HG02840 (cell line): ENCODE data around the gene KPNA6.
"Not testable (repeated sequence)": the region's sequence is repeated elsewhere in the genome, so short reads cannot be mapped to it uniquely, and the experiment has no call there.

ENCODE experiments used
- ATAC-seq: cut with Tn5 transposase; IDR thresholded peaks from one replicate; pipeline ENCODE4 v1.9.1; 2021; ENCODE audit warnings: mild to moderate bottlenecking, moderate library complexity, moderate number of reproducible peaks; ENCODE audit not compliant: unreplicated experiment, low FRiP score

The KPNA6 gene

DNA sequence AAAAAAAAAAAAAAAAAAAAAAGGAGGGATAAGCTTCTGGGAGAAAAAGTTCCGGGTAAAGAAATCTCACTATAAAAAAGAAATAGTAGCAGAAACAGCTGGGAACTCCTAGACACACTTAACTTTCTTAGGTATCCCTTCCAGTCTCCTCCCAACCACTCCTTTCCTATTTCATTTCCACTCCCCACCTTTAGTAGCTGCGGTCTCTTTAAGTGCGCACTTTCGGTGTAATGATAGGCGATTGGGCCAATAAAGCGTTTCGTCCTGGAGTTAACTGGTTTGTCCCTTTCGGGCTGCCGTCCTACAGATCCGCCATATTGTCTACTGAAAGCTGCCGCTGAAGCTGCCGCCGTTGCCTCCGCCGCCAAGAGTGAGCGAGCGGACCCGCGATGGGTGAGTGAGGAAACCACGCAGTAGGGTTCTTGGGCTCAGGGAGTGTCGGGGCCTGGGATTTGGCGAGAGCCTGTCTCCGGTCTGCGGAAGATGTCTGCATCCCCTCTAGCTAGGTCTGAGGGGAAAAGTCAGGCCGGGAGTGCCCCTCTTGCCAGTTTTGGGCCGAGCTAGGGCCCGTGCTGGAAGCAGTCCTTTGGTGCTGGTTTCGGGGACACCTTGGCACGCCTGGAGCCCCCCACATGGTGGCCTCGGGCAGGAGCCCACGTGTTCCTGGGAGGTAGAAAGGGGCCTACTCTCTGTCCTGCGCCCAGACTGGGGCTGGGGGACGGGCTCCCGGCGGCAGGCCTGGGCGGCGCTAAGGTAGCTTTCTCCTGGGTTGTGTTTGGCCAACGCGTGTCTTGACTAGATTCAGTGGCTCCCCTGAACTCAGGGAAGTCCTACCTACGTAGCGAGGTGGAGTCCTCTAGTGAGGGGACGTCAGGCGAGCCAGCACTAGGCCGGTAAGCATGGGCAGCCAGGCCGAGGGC, at the start of gene KPNA6:
Gene KPNA6, plus strand, starts transcription at position 315 of the 920 bp plus-strand sequence. Its CDS starts 75 bp downstream, at position 390.
- peak; percentile 75 for ATAC-seq

- ATAC-seq = no peak
Observed at GRCh38 chr1:32060914-32061313, 46.9 kb upstream of the KPNA6 start.

DNA sequence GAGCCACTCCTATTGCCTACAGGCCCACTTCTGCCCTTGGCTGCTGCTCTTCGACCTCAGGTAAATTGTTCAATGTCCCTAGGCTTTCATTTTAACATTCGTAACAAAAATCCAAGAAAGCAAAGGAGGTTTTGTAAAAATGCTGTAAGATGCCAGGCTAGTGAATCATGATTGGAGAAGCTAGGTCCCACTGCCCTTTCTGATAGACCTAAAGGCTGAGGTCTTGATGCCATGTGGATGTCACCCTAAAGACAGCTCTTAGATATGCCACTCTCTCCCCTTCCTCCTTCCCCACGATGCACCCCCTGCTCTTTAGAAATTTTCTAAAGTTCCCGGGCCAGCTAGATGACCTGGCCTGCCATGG, 45.0 kb upstream of the KPNA6 start:
- ATAC-seq = no peak

DNA sequence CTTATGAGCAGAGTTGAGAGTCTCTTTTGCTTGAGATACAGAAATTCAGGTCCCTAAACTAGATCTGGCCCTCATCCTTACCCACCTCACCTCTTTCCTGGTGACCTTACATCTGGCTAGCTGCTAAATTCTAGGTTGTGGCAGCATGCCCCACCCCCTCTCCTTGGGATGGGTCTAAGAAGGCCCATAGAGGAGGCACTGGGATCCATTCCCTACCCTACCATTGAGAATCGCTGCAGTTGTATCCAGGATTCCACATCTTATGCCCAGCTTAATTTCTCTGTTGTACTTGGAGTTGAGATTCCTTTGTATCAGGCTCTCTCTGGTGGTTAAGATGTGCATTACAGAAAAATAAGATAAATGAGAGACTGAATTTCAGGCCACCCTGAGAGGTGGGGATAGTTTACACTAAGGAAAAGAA, 44.6 kb upstream of the KPNA6 start:
- ATAC-seq = no peak

- not testable (repeated sequence) for ATAC-seq
Observed at GRCh38 chr1:32065613-32066488, 42.0 kb upstream of the KPNA6 start.

DNA sequence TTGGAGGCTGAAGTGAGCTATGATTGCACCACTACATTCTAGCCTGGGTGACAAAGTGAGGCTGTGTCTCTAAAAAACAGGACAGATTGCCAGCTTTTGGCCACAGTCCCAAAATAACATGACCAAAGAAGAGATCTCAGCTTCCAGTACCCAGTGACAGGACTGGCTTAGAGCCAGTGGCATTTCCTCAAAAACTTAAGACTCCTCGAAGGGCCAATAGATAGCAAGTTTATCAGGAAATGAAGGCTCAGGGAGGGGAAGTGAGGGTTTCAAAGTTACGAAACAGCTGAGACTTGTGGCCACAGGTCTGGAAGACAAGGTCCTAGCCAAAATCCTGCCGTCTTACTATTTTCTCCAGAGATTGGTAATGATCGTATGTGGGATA, 41.4 kb upstream of the KPNA6 start:
- no peak for ATAC-seq

- no peak for ATAC-seq
Observed at GRCh38 chr1:32068957-32069588, 38.8 kb upstream of the KPNA6 start.

DNA sequence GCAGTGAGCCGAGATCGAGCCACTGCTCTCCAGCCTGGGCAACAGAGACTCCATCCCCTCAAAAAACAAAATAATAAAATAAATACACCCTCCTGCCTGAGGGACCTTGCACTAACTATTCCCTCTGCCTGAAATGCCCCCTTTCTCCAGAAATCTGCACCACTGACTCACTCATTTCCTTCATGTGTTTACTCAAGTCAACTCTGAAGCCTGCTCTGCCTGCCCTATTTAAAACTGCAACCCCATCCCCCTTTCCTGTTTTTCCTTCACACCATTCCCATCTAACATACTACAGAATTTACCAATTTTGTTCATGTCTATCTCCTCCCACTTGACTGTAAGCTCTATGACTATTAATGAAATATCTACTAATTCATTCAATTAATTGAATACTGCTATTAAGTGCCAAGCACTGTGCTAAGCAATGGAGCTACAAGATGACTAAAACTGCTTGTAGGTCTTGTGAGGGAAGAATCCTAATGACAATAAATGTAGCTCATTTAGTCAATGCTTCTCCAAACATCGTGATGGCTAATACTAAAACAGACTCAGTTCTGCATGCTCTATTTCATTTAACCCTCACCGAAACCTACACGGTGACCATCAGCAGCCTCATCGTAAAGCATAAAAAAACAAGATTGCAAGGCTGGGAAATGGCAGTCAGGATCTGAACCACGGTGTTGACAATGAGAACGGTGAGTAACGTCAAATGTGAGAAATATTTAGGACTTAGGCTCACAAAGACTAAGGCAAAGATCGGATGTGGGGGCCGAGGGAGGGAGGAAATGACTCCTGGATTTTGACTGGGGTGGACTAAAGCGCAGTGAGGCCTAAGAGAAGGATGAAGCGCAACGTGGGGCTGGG, 35.9 kb upstream of the KPNA6 start:
- no peak for ATAC-seq

DNA sequence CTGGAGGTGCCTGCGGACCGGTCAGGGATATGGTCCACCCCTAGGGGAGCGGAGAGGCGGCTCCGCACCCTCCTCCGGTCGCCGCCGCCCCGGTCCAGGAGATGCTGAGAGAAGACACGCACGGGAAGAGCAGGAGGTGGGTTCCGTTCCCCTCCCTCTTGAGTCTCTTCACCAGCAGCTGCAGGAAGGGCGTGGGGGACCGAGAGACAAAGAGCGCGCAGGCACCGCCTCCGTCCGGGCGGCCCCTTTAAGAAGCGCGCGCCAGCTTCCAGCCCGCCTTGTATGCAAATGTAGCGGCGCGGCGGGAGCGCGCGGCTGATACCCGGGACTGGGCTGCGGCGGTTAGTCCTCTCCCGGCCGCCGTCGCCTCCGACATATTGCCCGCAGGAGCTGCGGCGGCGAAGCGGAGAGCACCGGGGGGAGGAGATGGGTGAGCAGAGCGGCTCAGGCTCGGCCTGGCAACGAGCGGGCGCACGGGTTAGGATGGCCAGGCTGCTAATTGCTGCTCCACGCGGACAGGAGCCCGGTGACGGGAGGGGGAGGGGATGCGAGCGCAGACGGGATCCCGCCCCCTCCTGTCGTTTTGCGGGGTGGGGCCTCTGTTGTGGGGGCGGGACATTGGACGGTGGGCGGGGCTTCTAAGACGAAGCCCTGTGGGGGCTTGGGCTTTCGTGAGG, 35.1 kb upstream of the KPNA6 start, which contains the start of gene TMEM39B:
Gene TMEM39B, plus strand, starts transcription at position 318 of the 677 bp plus-strand sequence. Its CDS starts 109 bp downstream, at position 427.
- peak; percentile 84 for ATAC-seq

DNA sequence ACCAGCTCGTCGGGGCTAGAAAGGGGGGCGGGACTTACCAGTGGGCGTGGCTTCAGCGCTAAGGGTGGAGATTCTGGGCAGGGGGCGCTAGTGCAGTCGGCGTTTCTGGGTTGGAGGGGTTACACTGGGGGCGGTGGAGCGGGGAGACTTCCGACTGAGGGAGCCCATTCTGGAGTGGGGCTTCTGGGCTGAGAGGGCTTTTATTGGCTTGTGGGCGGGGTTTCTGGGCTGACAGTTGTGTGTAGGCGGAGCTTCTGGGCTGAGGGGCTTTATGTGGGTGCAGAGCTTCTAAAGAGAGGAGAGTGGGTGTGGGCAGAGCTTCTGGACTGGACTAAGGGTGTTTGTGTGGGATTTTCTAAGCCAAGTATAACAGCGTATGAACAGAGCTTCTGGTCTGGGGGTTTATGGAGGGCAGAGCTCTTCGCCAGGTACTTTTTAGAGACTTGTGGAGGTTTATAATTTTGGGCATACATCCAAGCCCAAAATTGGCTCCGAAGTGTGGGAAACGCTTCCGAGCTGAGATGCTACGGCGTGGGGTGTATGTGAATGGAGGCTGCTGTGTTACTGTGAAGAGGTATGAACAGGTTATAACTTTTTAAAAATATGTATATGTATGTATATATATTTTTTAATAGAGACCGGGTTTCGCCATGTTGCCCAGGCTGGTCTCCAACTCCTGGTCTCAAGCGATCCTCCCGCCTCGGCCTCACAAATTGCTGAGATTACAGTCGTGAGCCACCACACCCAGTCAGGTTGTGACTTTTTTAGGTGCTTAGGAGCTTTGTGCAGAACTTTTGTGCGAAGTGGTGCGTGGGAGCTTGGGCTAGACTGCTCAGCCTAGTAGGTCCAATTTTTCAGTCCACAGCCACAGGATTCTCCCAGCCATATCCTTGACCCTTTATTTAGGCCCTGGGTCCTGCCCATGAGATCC, 34.3 kb upstream of the KPNA6 start:
- ATAC-seq = no peak

DNA sequence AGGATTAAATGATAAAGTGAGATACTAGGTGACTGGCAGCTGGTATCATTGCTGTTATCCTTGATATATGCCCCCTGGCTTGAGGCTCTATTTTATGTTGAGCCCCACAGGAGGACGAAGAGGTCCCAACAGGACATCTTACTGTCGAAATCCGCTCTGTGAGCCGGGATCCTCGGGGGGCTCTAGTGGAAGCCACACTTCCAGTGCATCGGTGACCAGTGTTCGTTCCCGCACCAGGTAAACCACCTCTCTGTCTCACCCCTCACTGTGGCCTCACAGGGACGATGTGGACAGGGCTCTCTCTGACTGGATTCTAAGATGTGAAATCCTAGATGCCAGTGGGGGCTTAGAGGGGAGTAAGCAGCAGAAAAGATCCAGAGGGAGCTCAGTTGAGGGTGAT, 33.0 kb upstream of the KPNA6 start:
- ATAC-seq = no peak

DNA sequence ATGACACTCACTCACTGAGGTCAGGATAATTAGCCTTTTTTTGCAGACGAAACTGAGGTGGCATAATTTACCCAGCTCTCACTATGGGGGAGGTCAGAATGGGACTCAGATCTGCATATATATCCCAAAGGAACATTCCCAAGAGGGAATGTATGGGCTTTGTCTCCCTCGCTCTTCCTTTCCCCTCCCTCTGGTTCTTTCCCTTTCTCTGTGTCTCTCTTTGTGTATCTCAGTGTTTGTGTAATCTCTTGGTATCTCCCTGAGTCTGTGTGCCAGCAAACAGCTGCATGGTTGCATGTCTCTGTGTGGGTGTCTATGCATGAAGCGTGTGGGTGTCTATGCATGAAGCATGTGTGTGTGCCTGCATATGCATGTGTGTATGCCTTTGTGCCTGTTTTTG, 30.4 kb upstream of the KPNA6 start:
- ATAC-seq = no peak

- no peak for ATAC-seq
Observed at GRCh38 chr1:32082022-32082421, 25.8 kb upstream of the KPNA6 start.

DNA sequence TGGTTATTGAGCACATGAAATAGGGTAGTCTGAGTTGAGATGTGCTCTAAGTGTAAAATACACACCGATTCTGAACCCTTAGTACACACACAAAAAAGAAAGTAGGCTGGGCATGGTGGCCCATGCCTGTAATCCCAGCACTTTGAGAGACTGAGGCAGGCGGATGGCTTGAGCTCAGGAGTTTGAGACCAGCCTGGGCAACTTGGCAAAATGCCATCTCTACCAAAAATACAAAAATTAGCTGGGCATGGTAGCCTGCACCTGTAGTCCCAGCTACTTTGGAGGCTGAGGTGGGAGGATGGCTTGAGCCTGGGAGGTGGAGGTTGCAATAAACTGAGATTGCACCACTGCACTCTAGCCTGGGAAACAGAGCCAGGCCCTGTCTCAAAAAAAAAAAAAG, 21.5 kb upstream of the KPNA6 start:
- not testable (repeated sequence) for ATAC-seq

GRCh38 chr1:32091176-32091575, 16.7 kb upstream of the KPNA6 start:
- no peak for ATAC-seq

- ATAC-seq = no peak
Observed at GRCh38 chr1:32091591-32091990, 16.3 kb upstream of the KPNA6 start.

DNA sequence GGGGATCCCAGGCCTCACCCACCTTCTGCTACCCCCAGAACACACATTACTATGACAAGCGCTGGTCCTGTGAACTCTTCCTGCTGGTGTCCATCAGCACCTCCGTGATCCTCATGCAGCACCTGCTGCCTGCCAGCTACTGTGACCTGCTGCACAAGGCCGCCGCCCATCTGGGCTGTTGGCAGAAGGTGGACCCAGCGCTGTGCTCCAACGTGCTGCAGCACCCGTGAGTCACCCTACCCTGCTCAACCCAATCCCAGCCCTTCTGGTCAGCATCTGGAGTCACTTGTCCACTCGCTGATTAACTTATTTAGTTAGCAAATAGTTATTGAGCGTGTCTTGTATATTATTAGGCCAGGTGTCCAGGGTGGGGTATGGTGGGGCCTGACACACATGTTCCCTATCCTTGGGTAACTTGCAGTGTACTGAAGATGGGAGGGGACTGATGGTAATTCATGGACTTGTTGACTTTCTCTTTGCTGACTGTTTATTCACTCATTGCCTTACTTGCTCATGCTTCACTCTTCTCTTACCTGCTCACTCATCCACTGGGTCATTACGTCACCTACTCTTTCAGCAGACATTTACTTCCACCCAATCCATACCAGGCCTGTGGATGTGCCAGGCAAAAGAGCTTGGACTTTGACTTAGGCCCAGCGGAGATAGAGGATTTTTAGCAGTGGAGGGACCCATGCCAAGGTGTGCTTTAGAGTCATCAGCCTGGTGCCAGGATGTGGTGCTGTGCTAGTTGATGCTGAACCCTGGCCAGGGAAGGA, 12.9 kb upstream of the KPNA6 start:
- no peak for ATAC-seq
